Calu3 (cell line): ENCODE results near the gene TRIO. TPM values are rescaled to one million over a fixed set of nuclear protein-coding genes. Genes with fewer than 3 reads are reported as not detected.

Source experiments
- BruUV-seq: library from RNA; stranded (reverse); fragments of 400-500 nt; replicated peaks from 2 replicates; lab custom pipeline; 2021; lab: Mats Ljungman, UMichigan
- CTCF ChIA-PET: fragments of 300-600 bp; sonication (Branson Sonifier 250); formaldehyde crosslinking; loops from one replicate; lab custom pipeline; 2022; ENCODE audit warnings: antibody characterized with exemption; lab: Charles Lee
- DNase-seq: peaks from one replicate; pipeline ENCODE4 v3.0.0; 2022
- H3K27ac Mint-ChIP-seq: one replicate; pipeline ENCODE4 v1.8.0; 2022; ENCODE audit warnings: mixed read lengths; ENCODE audit not compliant: unreplicated experiment
- H3K27me3 Mint-ChIP-seq: one replicate; pipeline ENCODE4 v1.8.0; 2022; ENCODE audit warnings: mixed read lengths; ENCODE audit not compliant: unreplicated experiment
- H3K36me3 Mint-ChIP-seq: one replicate; pipeline ENCODE4 v1.8.0; 2022; ENCODE audit warnings: mild to moderate bottlenecking, moderate library complexity, mixed read lengths; ENCODE audit not compliant: insufficient read depth, unreplicated experiment
- H3K4me1 Mint-ChIP-seq: one replicate; pipeline ENCODE4 v1.8.0; 2022; ENCODE audit warnings: mild to moderate bottlenecking, low read depth, mixed read lengths; ENCODE audit not compliant: unreplicated experiment
- H3K4me3 Mint-ChIP-seq: one replicate; pipeline ENCODE4 v1.8.0; 2022; ENCODE audit warnings: mild to moderate bottlenecking, low read depth, moderate library complexity, mixed read lengths; ENCODE audit not compliant: unreplicated experiment
- H3K9me3 Mint-ChIP-seq: one replicate; pipeline ENCODE4 v1.8.0; 2022; ENCODE audit warnings: low read depth, mixed read lengths; ENCODE audit not compliant: unreplicated experiment
- CTCF ChIP-seq: fragments of 200-600 bp; IDR thresholded peaks from one replicate; pipeline ENCODE4 v1.8.0; 2022; ENCODE audit warnings: antibody characterized with exemption; ENCODE audit not compliant: unreplicated experiment
- intact Hi-C: fragments of 100-400 bp; cut with micrococcal nuclease; formaldehyde crosslinking; loops from one replicate; pipeline ENCODE4 v1.10.0; 2022; ENCODE audit not compliant: unreplicated experiment
- total RNA-seq: library from RNA; stranded (reverse); gene quantifications from 2 replicates; pipeline ENCODE4 v1.2.3, GENCODE V29; 2022

The TRIO gene
- total RNA-seq, 1 experiment from 2014 or later, result 183 TPM

DNA sequence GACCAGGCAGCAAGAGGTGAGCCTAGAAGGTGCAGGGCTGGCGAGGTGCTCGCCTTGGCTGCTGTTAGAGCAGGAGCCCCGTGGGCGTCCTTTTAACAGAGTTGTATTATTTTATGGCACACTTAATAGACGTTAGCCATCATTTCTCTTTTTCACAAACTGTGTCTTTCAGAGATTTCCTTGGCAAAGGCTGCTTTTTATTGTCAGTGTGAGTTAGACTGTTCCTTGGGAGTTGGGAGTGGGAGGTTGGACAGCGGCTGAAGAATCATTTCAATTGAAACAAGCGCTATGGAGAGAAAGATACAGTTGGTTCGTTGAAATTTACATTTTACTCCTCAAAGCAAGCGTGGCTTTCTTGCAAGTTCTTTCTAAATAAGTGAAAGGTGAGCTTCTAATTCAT is 133.2 kb downstream of the TRIO start:
- peaks cover 15% of the 10 kb centered on the region for H3K4me1 Mint-ChIP-seq
- CTCF ChIA-PET, result no interaction called here

GRCh38 chr5:14277385-14278320 is 134.5 kb downstream of the TRIO start:
- BruUV-seq, result no TSS peak
- H3K4me1 Mint-ChIP-seq, result peaks cover 7% of the 10 kb centered on the region
- intact Hi-C loops, result no loop called here
- TF ChIP-seq CTCF, result no peak
- H3K9me3 Mint-ChIP-seq, result no peaks in the 10 kb centered on the region
- peaks cover 38% of the 10 kb centered on the region for H3K36me3 Mint-ChIP-seq
- peak overlapping the region; percentile 27 for H3K27ac Mint-ChIP-seq
- CTCF ChIA-PET, result no interaction called here
- no peak for DNase-seq
- H3K27me3 Mint-ChIP-seq, result no peaks in the 10 kb centered on the region
- no peak overlapping the region for H3K4me3 Mint-ChIP-seq

More for the DNA sequence above, 133.2 kb downstream of the TRIO start:
- no peak overlapping the region for H3K4me3 Mint-ChIP-seq
- no peaks in the 10 kb centered on the region for H3K27me3 Mint-ChIP-seq
- H3K9me3 Mint-ChIP-seq, result no peaks in the 10 kb centered on the region
- no peak for TF ChIP-seq CTCF
- intact Hi-C loops, result no loop called here
- no peak overlapping the region for H3K27ac Mint-ChIP-seq
- no peak for DNase-seq
- BruUV-seq, result no TSS peak
- peaks cover 36% of the 10 kb centered on the region for H3K36me3 Mint-ChIP-seq

DNA sequence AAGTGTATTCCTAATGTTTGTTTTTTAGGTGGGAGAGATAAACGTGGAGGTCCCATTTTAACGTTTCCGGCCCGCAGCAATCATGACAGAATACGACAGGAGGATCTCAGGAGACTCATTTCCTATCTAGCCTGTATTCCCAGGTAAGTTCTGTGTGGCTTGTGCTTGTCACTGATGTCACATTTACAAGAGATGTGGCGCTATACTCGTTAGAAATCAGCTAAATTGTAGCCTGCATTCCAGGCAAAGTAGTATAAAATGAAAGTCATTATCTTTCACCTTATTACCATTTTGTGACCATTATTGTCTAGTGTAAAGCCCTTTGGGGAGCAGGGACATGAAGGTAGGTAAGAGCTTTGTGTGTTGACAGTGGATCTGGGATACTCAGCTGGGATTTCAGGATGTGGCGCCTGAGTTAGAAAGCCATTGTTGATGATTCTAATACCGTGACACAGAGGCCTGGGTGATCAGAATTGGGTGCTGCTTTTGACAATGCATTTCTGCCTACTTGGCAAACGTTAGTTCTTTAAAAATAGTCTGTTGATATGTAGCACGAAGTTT is 137.2 kb downstream of the TRIO start:
- CTCF ChIA-PET, result no interaction called here
- no peak for DNase-seq
- Mint-ChIP-seq H3K4me1 (peaks cover 7% of the 10 kb centered on the region), H3K4me3 (no peak overlapping the region), H3K27me3 (no peaks in the 10 kb centered on the region), H3K27ac (no peak overlapping the region), H3K9me3 (no peaks in the 10 kb centered on the region), H3K36me3 (peaks cover 40% of the 10 kb centered on the region)
- intact Hi-C loops, result no loop called here
- no TSS peak for BruUV-seq
- no peak for TF ChIP-seq CTCF

GRCh38 chr5:14281746-14282181 is 138.6 kb downstream of the TRIO start:
- Mint-ChIP-seq H3K4me1 (peaks cover 7% of the 10 kb centered on the region), H3K27ac (no peak overlapping the region), H3K27me3 (no peaks in the 10 kb centered on the region), H3K4me3 (no peak overlapping the region), H3K9me3 (no peaks in the 10 kb centered on the region), H3K36me3 (peaks cover 40% of the 10 kb centered on the region)
- intact Hi-C loops, result no loop called here
- TF ChIP-seq CTCF, result no peak
- DNase-seq, result no peak
- CTCF ChIA-PET, result no interaction called here
- no TSS peak for BruUV-seq
